Measurements from ENCODE around the gene MPV17.
"Not testable (repeated sequence)": the region's sequence is repeated elsewhere in the genome, so short reads cannot be mapped to it uniquely, and the experiment has no call there.

MPV17 gene

GRCh38 chr2:27362678-27363420 lies 40.0 kb upstream of the MPV17 start:
- no peak overlapping the region for H3K4me3 ChIP-seq (ENCODE audit: low read depth, low read length)
- no peak for TF ChIP-seq CTCF (IDR thresholded peaks at IDR 0.05; ENCODE audit: low read depth, low read length, missing control alignments)

GRCh38 chr2:27356382-27357181 lies 33.7 kb upstream of the MPV17 start, which contains the start of gene GTF3C2:
Gene GTF3C2, minus strand, starts transcription at chr2:27356764. Its CDS starts 13,210 bp downstream, at chr2:27343554.
- no peak for TF ChIP-seq CTCF (IDR thresholded peaks at IDR 0.05; ENCODE audit: low read depth, low read length, missing control alignments)
- peak; percentile 95 for DNase-seq (ENCODE audit: low read depth)
- H3K4me3 ChIP-seq (ENCODE audit: low read depth, low read length), result peak within 1 kb of the TSS; percentile 97

More at GRCh38 chr2:27362678-27363420, 40.0 kb upstream of the MPV17 start:
- DNase-seq (ENCODE audit: low read depth), result no peak

- DNase-seq (ENCODE audit: low read depth), result peak; percentile 36
- H3K4me3 ChIP-seq (ENCODE audit: low read depth, low read length), result peak overlapping the region; percentile 97
- TF ChIP-seq CTCF (IDR thresholded peaks at IDR 0.05; ENCODE audit: low read depth, low read length, missing control alignments), result no peak
Measured at GRCh38 chr2:27356056-27356381, 33.1 kb upstream of the MPV17 start.

- TF ChIP-seq CTCF (IDR thresholded peaks at IDR 0.05; ENCODE audit: low read depth, low read length, missing control alignments), result no peak
- no peak overlapping the region for H3K4me3 ChIP-seq (ENCODE audit: low read depth, low read length)
- DNase-seq (ENCODE audit: low read depth), result no peak
Measured at GRCh38 chr2:27354597-27354927, 31.7 kb upstream of the MPV17 start.

GRCh38 chr2:27353762-27354596 lies 31.1 kb upstream of the MPV17 start:
- no peak overlapping the region for H3K4me3 ChIP-seq (ENCODE audit: low read depth, low read length)
- no peak for TF ChIP-seq CTCF (IDR thresholded peaks at IDR 0.05; ENCODE audit: low read depth, low read length, missing control alignments)
- no peak for DNase-seq (ENCODE audit: low read depth)

- not testable (repeated sequence) for DNase-seq (ENCODE audit: low read depth); H3K4me3 ChIP-seq (ENCODE audit: low read depth, low read length)
Measured at GRCh38 chr2:27353386-27353761, 30.5 kb upstream of the MPV17 start.

Data from GM12864 (cell line).